ENCODE data around the gene C1orf52. TPM values are rescaled to one million over a fixed set of nuclear protein-coding genes. Genes with fewer than 3 reads are reported as not detected.

The C1orf52 gene
- 10 to 100 TPM in 2 of 6 donors, 1 to 10 TPM in 4; 8.0 to 12.8 (median 9.7) TPM for total RNA-seq
- polyA plus RNA-seq: 10 to 100 TPM; 14.0 to 16.7 TPM

DNA sequence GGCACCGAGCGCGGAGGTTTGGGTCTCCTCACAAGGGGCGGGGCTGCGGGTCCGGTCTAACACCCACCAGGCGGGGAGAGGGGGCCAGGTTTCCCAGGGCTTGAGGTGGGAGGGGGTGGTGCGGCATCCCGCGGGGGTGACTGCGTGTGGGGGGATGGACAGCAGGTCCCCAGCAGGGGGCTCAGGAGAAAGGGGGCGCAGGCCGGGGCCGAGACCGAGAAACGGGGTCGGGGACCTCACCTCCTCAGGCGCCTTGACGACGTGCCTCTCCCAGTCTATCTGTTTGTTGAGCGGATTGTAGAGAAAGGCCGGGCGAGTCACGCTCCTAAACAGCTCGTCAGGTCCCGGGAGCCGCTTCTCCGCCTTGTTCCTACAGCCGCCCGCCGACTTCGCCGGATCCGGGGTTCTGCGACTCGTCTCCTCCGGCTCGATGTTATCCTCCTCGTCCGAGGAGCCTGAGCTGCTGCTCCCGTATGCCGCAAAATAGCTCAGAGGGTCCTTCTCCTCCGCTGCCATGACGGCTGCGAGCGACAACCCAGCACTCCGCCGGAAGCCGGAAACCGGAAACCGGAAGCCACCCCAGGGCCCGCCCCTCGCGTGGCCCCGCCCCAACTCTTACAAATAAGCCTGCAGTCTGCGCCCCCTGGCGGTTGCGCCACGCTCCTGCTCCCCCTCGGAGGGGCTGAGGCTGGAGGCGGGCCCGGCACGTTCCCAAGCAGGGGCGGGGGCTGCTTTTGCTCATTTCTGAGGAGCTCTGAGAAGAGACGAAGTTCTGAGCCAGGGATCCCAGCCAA lies at the start of gene C1orf52:
TSS of gene C1orf52 (minus strand) at position 545 of the 794 bp plus-strand sequence. CDS start at position 516, 29 bp downstream.
- Histone ChIP-seq H3K4me3 (peak within 1 kb of the TSS; percentile 78 to 90 (median 78)), H3K36me3 (no peaks in the 10 kb centered on the region), H3K27me3 (no peaks in the 10 kb centered on the region), H3K27ac (peak within 1 kb of the TSS; percentile 28 to 73 (median 54)), H3K9me3 (no peaks in the 10 kb centered on the region), H3K4me1 (peaks cover 35 to 38% (median 35%) of the 10 kb centered on the region in 3 donors)
- ATAC-seq (peak; percentile 88 to 96 (median 90)), DNase-seq (peak; percentile 93 to 99 (median 96)), FAIRE-seq (no peak)
- TF ChIP-seq CTCF (IDR thresholded peaks at IDR 0.05): peak; percentile 99
- intact Hi-C loops (cut with DNase I): loop anchor here in 2 of 3 donors (5.0 to 10.0 kb wide), 3 partner anchors 55 to 315 kb away; partner anchors contain the start of gene SYDE2 (in 1 of the 2)
- 0 to 1% methylated on average over 60 to 65 of the region's 65 CpGs for WGBS, 2 donors

GRCh38 chr1:85308833-85309350 lies 49.4 kb upstream of the C1orf52 start:
- ATAC-seq: no peak
- DNase-seq: no peak
- 51 to 62% methylated on average over 4 of the region's 4 CpGs for WGBS, 2 donors
- FAIRE-seq: no peak
- intact Hi-C loops (cut with DNase I): loop anchor here in 2 of 3 donors (5.0 to 10.0 kb wide), 4 partner anchors 193 to 386 kb away; partner anchors contain the start of gene CCN1 (in 1 of the 2)
- Histone ChIP-seq H3K4me1 (no peaks in the 10 kb centered on the region), H3K9me3 (no peaks in the 10 kb centered on the region), H3K27ac (no peak overlapping the region), H3K4me3 (no peak overlapping the region), H3K36me3 (no peaks in the 10 kb centered on the region), H3K27me3 (no peaks in the 10 kb centered on the region)
- no peak for TF ChIP-seq CTCF (IDR thresholded peaks at IDR 0.05)

DNA sequence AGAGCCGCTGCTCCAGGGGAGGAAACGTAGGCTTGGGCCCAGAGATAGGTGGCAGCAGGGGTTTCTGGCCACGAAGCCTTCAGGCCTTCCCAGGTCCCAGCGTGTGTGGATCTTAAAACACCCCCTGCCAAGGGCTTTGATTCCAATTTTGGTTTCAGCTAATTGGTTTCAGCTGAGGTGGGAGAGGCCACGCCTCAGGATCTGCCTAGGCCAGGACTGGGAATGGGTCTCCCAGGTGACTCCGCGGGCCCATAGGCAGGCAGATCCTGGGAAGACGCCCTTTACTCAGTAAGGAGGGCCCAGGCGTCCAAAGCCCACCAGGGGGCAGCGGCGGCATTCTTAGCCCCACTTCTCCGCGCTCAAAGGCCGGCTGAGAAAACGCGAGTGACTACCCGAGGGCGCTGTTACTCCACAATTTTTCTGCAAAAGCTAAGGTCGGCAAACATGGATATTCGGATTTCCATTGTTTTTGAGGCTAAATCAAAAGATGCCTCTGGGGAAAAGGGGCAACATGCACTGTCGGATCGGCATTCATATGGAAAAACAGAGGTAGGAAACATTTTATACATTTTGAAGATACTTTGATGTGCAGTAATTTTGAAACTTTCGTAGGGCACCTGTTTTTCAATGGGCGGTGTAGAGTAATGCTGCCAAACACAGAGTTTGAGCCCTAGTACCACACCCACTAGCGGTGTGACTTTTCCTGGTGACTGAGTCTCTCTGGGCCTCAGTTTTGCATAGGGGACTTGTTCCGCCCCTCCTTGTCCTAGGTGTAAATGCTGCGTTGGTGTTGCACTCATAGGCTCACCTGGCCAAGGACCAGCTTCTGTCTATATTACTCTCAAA lies 48.7 kb upstream of the C1orf52 start:
- FAIRE-seq: peak; percentile 63
- H3K27me3 ChIP-seq: no peaks in the 10 kb centered on the region
- H3K4me3 ChIP-seq: no peak overlapping the region
- TF ChIP-seq CTCF (IDR thresholded peaks at IDR 0.05): peak; percentile 75 to 94 (median 89)
- 20 to 24% methylated on average over 27 of the region's 27 CpGs for WGBS, 2 donors
- H3K4me1 ChIP-seq: no peaks in the 10 kb centered on the region
- DNase-seq: peak; percentile 83 to 94 (median 90)
- intact Hi-C loops (cut with DNase I): loop anchor here in 2 of 3 donors (5.0 to 10.0 kb wide), 4 partner anchors 194 to 387 kb away; partner anchors contain the start of gene CCN1 (in 1 of the 2)
- H3K27ac ChIP-seq: no peak overlapping the region
- no peaks in the 10 kb centered on the region for H3K9me3 ChIP-seq
- ATAC-seq: peak; percentile 99 to 100 (median 100)
- H3K36me3 ChIP-seq: no peaks in the 10 kb centered on the region

GRCh38 chr1:85306236-85306635 lies 46.8 kb upstream of the C1orf52 start:
- Histone ChIP-seq H3K4me1 (no peaks in the 10 kb centered on the region), H3K27ac (no peak overlapping the region), H3K9me3 (no peaks in the 10 kb centered on the region), H3K27me3 (no peaks in the 10 kb centered on the region), H3K36me3 (no peaks in the 10 kb centered on the region), H3K4me3 (no peak overlapping the region)
- FAIRE-seq: no peak
- no peak for DNase-seq
- WGBS, 2 donors: 89 to 90% methylated on average over 4 of the region's 4 CpGs
- intact Hi-C loops (cut with DNase I): loop anchor here in 2 of 3 donors (5.0 to 10.0 kb wide), 4 partner anchors 196 to 389 kb away; partner anchors contain the start of gene CCN1 (in 1 of the 2)
- no peak for ATAC-seq
- no peak for TF ChIP-seq CTCF (IDR thresholded peaks at IDR 0.05)

Data from pancreas (tissue), 10 donors.